Activated CD8-positive, alpha-beta memory T cell treated with anti-CD3 and anti-CD28 coated beads, Interleukin-2, amount 10 ng/mL, durations not matched to agents 7 days and 5 days (primary cell): ENCODE results near the gene BCORL1. TPM values are rescaled to one million over a fixed set of nuclear protein-coding genes. Genes with fewer than 3 reads are reported as not detected.

Experiments used
- ATAC-seq: fragments of 150-1000 bp; cut with Tn5 transposase; one replicate; pipeline ENCODE4 v1.10.0; 2021; ENCODE audit warnings: moderate library complexity
- CTCF ChIA-PET: fragments of 350-600 bp; sonication (Branson Sonifier 250); formaldehyde crosslinking; loops from one replicate; lab custom pipeline; 2021; ENCODE audit warnings: antibody characterized with exemption; lab: Charles Lee
- DNase-seq: peaks from one replicate; pipeline ENCODE4 v3.0.0-alpha.2; 2020
- H3K27ac Mint-ChIP-seq: one replicate; pipeline ENCODE4 v1.8.0; 2021; ENCODE audit warnings: mild to moderate bottlenecking, mixed read lengths
- H3K27me3 Mint-ChIP-seq: one replicate; pipeline ENCODE4 v1.8.0; 2021; ENCODE audit warnings: mixed read lengths
- H3K36me3 Mint-ChIP-seq: one replicate; pipeline ENCODE4 v1.8.0; 2021; ENCODE audit warnings: mild to moderate bottlenecking, mixed read lengths
- H3K4me1 Mint-ChIP-seq: one replicate; pipeline ENCODE4 v1.8.0; 2021; ENCODE audit warnings: mixed read lengths
- H3K4me3 Mint-ChIP-seq: one replicate; pipeline ENCODE4 v1.8.0; 2021; ENCODE audit warnings: mild to moderate bottlenecking, moderate library complexity, mixed read lengths
- H3K9me3 Mint-ChIP-seq: one replicate; pipeline ENCODE4 v1.8.0; 2022; ENCODE audit warnings: low read depth, mixed read lengths
- total RNA-seq, 2 experiments: library from RNA; stranded (reverse); gene quantifications; one replicate each; pipeline ENCODE4 v1.2.3, GENCODE V29; 2021

BCORL1 gene
- total RNA-seq, 2 experiments from 2014 or later: 9.1 to 10.2 TPM

DNA sequence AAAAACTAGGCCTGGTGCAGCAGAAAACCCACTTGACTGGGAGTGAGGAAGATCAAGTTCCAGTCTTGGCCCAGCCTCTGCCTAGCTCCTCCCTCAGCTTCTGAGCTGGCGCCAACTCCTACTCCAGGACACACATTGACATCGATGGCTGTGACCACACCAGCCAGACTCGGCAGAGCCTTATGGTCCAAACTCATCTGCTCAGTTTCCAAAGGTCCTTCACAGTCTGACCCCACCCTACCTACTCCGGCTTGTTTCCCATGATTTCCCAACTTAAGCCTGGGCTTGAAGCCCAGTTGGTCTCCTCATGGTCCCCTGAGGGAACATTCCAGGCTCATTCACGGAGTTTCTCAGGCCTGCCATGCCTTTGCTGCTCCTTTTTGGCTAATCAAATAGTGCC lies 117.7 kb downstream of the BCORL1 start:
- DNase-seq (no peak), ATAC-seq (no peak)
- CTCF ChIA-PET: interaction anchor here (1.4 kb wide), 1 partner anchor 15 kb away, joined by 3 read pairs; no protein-coding TSS in a partner anchor
- Mint-ChIP-seq H3K4me1 (peaks cover 54% of the 10 kb centered on the region), H3K36me3 (peaks cover 12% of the 10 kb centered on the region), H3K27me3 (no peaks in the 10 kb centered on the region), H3K27ac (no peak overlapping the region), H3K4me3 (no peak overlapping the region), H3K9me3 (no peaks in the 10 kb centered on the region)

- Mint-ChIP-seq H3K36me3 (peaks cover 18% of the 10 kb centered on the region), H3K27me3 (no peaks in the 10 kb centered on the region), H3K27ac (no peak overlapping the region), H3K4me3 (no peak overlapping the region), H3K9me3 (no peaks in the 10 kb centered on the region), H3K4me1 (peaks cover 62% of the 10 kb centered on the region)
- CTCF ChIA-PET: no interaction called here
- DNase-seq (no peak), ATAC-seq (no peak)
Measured at GRCh38 chrX:130103605-130104004, 121.2 kb downstream of the BCORL1 start.

- H3K36me3 Mint-ChIP-seq: peaks cover 20% of the 10 kb centered on the region
- H3K9me3 Mint-ChIP-seq: no peaks in the 10 kb centered on the region
- H3K4me1 Mint-ChIP-seq: peaks cover 54% of the 10 kb centered on the region
- ATAC-seq (no peak), DNase-seq (no peak)
- CTCF ChIA-PET: interaction anchor here (1.7 kb wide), 1 partner anchor 18 kb away, joined by 3 read pairs; no protein-coding TSS in a partner anchor
- no peaks in the 10 kb centered on the region for H3K27me3 Mint-ChIP-seq
- peak overlapping the region; percentile 45 for H3K27ac Mint-ChIP-seq
- no peak overlapping the region for H3K4me3 Mint-ChIP-seq
Measured at GRCh38 chrX:130105244-130105643, 122.8 kb downstream of the BCORL1 start.

- Mint-ChIP-seq H3K27ac (no peak overlapping the region), H3K4me3 (no peak overlapping the region)
- CTCF ChIA-PET: interaction anchor here (0.8 to 1.7 kb wide), 4 partner anchors 14 to 27 kb away, joined by 3 to 4 read pairs (median 4); no protein-coding TSS in a partner anchor
Measured at GRCh38 chrX:130106071-130106470, 123.6 kb downstream of the BCORL1 start.

More at GRCh38 chrX:130106071-130106470, 123.6 kb downstream of the BCORL1 start:
- H3K27me3 Mint-ChIP-seq: no peaks in the 10 kb centered on the region
- H3K9me3 Mint-ChIP-seq: no peaks in the 10 kb centered on the region
- H3K36me3 Mint-ChIP-seq: peaks cover 14% of the 10 kb centered on the region
- DNase-seq: no peak
- no peak for ATAC-seq
- peaks cover 46% of the 10 kb centered on the region for H3K4me1 Mint-ChIP-seq

Other genes with a start within 250 kb of the BCORL1 start
- gene XPNPEP2, start 243.7 kb upstream of the BCORL1 start, total RNA-seq: 1 to 10 TPM; 1.0 to 1.2 TPM
- gene SASH3, start 202.7 kb upstream of the BCORL1 start, total RNA-seq: 100 to 1,000 TPM; 231 to 248 TPM
- 1 to 10 TPM; 5.5 to 7.3 TPM for gene ZDHHC9, start 138.7 kb upstream of the BCORL1 start, total RNA-seq
- 10 to 100 TPM; 22.8 to 37.0 TPM for gene UTP14A, start 76.5 kb upstream of the BCORL1 start, total RNA-seq
- 10 to 100 TPM; 36.2 to 52.7 TPM for gene ELF4, start 127.9 kb downstream of the BCORL1 start, total RNA-seq
- gene AIFM1, start 183.2 kb downstream of the BCORL1 start, total RNA-seq: 10 to 100 TPM; 47.3 to 59.6 TPM
- gene RAB33A, start 189.3 kb downstream of the BCORL1 start, total RNA-seq: 10 to 100 TPM; 38.8 to 41.1 TPM